ENCODE data around the gene STIM1. TPM values are rescaled to one million over a fixed set of nuclear protein-coding genes. Genes with fewer than 3 reads are reported as not detected.

The STIM1 gene
- total and polyA plus RNA-seq, 2 experiments from 2014 or later = 16.1 to 60.0 TPM

DNA sequence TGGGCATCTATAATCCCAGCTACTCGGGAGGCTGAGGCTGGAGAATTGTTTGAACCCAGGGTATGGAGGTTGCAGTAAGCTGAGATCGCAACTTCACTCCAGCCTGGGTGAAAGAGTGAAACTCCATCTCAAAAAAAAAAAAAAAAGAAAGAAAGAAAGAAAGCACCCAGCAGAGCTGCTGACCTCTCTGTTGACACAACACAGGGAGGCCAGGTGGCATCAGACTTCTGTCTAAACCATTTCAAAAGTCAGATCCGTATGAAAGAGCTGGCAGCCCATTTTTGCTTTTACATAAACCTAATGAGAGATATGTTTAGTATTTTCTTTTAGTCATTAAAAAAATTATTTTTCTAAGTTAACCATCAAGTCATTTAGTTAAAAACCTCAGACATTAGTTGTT lies 174.7 kb downstream of the STIM1 start:
- Histone ChIP-seq H3K27ac (no peak overlapping the region), H3K4me1 (ENCODE audit: low read depth) (no peaks in the 10 kb centered on the region), H3K27me3 (no peaks in the 10 kb centered on the region), H3K36me3 (no peaks in the 10 kb centered on the region), H3K4me3 (no peak overlapping the region), H3K9me3 (ENCODE audit: low read depth) (no peaks in the 10 kb centered on the region)
- DNase-seq (ENCODE audit: low read depth in 1 of 2, low spot score in 1 of 2) = no peak
- TF ChIP-seq, protein P1, sequence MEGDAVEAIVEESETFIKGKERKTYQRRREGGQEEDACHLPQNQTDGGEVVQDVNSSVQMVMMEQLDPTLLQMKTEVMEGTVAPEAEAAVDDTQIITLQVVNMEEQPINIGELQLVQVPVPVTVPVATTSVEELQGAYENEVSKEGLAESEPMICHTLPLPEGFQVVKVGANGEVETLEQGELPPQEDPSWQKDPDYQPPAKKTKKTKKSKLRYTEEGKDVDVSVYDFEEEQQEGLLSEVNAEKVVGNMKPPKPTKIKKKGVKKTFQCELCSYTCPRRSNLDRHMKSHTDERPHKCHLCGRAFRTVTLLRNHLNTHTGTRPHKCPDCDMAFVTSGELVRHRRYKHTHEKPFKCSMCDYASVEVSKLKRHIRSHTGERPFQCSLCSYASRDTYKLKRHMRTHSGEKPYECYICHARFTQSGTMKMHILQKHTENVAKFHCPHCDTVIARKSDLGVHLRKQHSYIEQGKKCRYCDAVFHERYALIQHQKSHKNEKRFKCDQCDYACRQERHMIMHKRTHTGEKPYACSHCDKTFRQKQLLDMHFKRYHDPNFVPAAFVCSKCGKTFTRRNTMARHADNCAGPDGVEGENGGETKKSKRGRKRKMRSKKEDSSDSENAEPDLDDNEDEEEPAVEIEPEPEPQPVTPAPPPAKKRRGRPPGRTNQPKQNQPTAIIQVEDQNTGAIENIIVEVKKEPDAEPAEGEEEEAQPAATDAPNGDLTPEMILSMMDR (IDR thresholded peaks at IDR 0.05; ENCODE audit: low read depth, low read length) = no peak

GRCh38 chr11:4032097-4032496 lies 176.6 kb downstream of the STIM1 start:
- Histone ChIP-seq H3K4me1 (ENCODE audit: low read depth) (no peaks in the 10 kb centered on the region), H3K27me3 (no peaks in the 10 kb centered on the region), H3K9me3 (ENCODE audit: low read depth) (no peaks in the 10 kb centered on the region), H3K27ac (no peak overlapping the region), H3K4me3 (no peak overlapping the region), H3K36me3 (no peaks in the 10 kb centered on the region)
- TF ChIP-seq, protein P1 (IDR thresholded peaks at IDR 0.05; ENCODE audit: low read depth, low read length) = no peak
- no peak for DNase-seq (ENCODE audit: low read depth in 1 of 2, low spot score in 1 of 2)

- Histone ChIP-seq H3K4me1 (ENCODE audit: low read depth) (no peaks in the 10 kb centered on the region), H3K27ac (no peak overlapping the region), H3K27me3 (no peaks in the 10 kb centered on the region), H3K4me3 (no peak overlapping the region), H3K9me3 (ENCODE audit: low read depth) (no peaks in the 10 kb centered on the region), H3K36me3 (no peaks in the 10 kb centered on the region)
- TF ChIP-seq, protein P1 (IDR thresholded peaks at IDR 0.05; ENCODE audit: low read depth, low read length) = no peak
- no peak for DNase-seq (ENCODE audit: low read depth in 1 of 2, low spot score in 1 of 2)
Observed at GRCh38 chr11:4035985-4036384, 180.5 kb downstream of the STIM1 start.

- Histone ChIP-seq H3K27ac (no peak overlapping the region), H3K4me3 (no peak overlapping the region)
- TF ChIP-seq, protein P1 (IDR thresholded peaks at IDR 0.05; ENCODE audit: low read depth, low read length) = no peak
Observed at GRCh38 chr11:4039011-4039410, 183.5 kb downstream of the STIM1 start.

DNA sequence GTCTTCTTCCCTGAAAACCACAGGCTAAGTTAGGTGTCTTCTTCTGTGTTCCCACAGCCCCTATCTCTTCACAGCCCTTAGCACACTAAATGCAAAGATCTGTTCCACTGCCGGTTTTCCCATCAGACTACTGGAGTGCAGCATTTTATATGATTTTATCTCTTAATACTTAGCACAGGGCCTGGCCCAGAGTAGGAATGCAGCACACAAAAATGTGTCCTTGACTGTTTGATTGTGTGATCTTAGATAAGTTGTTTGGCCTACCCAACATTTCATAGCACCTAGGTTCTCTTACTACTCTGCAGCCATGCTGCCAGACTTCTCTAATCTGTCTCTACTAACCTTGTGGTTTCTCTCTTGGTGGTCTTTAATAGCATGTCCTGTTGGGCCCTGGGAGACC lies 185.0 kb downstream of the STIM1 start:
- H3K27me3 ChIP-seq = no peaks in the 10 kb centered on the region
- TF ChIP-seq, protein P1 (IDR thresholded peaks at IDR 0.05; ENCODE audit: low read depth, low read length) = no peak
- no peaks in the 10 kb centered on the region for H3K9me3 ChIP-seq (ENCODE audit: low read depth)
- no peak overlapping the region for H3K27ac ChIP-seq
- no peaks in the 10 kb centered on the region for H3K4me1 ChIP-seq (ENCODE audit: low read depth)
- no peak overlapping the region for H3K4me3 ChIP-seq
- DNase-seq (ENCODE audit: low read depth in 1 of 2, low spot score in 1 of 2) = no peak
- no peaks in the 10 kb centered on the region for H3K36me3 ChIP-seq

More at GRCh38 chr11:4039011-4039410, 183.5 kb downstream of the STIM1 start:
- no peaks in the 10 kb centered on the region for H3K27me3 ChIP-seq
- H3K9me3 ChIP-seq (ENCODE audit: low read depth) = no peaks in the 10 kb centered on the region
- no peaks in the 10 kb centered on the region for H3K4me1 ChIP-seq (ENCODE audit: low read depth)
- no peaks in the 10 kb centered on the region for H3K36me3 ChIP-seq
- DNase-seq (ENCODE audit: low read depth in 1 of 2, low spot score in 1 of 2) = no peak

All from cardiac muscle cell (in vitro differentiated cells and primary cell).